GM12878 (cell line): ENCODE measurements around the gene NFE2L2. TPM values are rescaled to one million over a fixed set of nuclear protein-coding genes. Genes with fewer than 3 reads are reported as not detected.

ENCODE experiments used
- BHLHE40 ChIP-seq, 2 experiments: fragments of 450-650 bp in 1 of 2; IDR thresholded peaks; 2 replicates each; pipeline ENCODE4 v1.6.1; 2011 to 2017; ENCODE audit warnings: low read depth in 2 of 2, borderline replicate concordance in 1 of 2, improper control_type of control experiment in 1 of 2, low read length in 1 of 2, mild to moderate bottlenecking in 1 of 2
- ESRRA ChIP-seq: IDR thresholded peaks from 2 replicates; pipeline ENCODE4 v1.6.1; 2012; ENCODE audit warnings: mild to moderate bottlenecking, low read length, improper control_type of control experiment
- FOXK2 ChIP-seq: fragments of 450-650 bp; IDR thresholded peaks from 2 replicates; pipeline ENCODE4 v1.6.1; 2017; ENCODE audit warnings: mild to moderate bottlenecking, moderate library complexity
- IKZF1 ChIP-seq: fragments of 450-650 bp; conservative IDR thresholded peaks from 2 replicates; pipeline ENCODE4 v1.6.1; 2017; ENCODE audit warnings: antibody characterized with exemption, mild to moderate bottlenecking
- NRF1 ChIP-seq: conservative IDR thresholded peaks from 2 replicates; pipeline ENCODE4 v1.6.1; 2011; ENCODE audit warnings: mild to moderate bottlenecking, low read depth, low read length, improper control_type of control experiment
- RAD51 ChIP-seq: fragments of 450-650 bp; IDR thresholded peaks from 2 replicates; pipeline ENCODE4 v1.6.1; 2016; ENCODE audit warnings: moderate library complexity, mild to moderate bottlenecking, inconsistent platforms
- RB1 ChIP-seq: fragments of 450-650 bp; formaldehyde crosslinking; IDR thresholded peaks from 2 replicates; pipeline ENCODE4 v1.6.1; 2017; ENCODE audit warnings: mild to moderate bottlenecking, borderline replicate concordance
- SIN3A ChIP-seq: IDR thresholded peaks from 2 replicates; pipeline ENCODE4 v1.6.1; 2012; ENCODE audit warnings: low read depth, low read length, improper control_type of control experiment
- SMARCA5 ChIP-seq: fragments of 450-650 bp; IDR thresholded peaks from 2 replicates; pipeline ENCODE4 v1.6.1; 2017; ENCODE audit warnings: mild to moderate bottlenecking
- SRF ChIP-seq, 2 experiments: IDR thresholded peaks; 2 replicates each; pipeline ENCODE4 v1.6.1; 2011; ENCODE audit warnings: low read depth in 2 of 2, low read length in 2 of 2, mild to moderate bottlenecking in 1 of 2, moderate library complexity in 1 of 2
- TAF1 ChIP-seq: IDR thresholded peaks from 2 replicates; pipeline ENCODE4 v1.6.1; 2011; ENCODE audit warnings: mild to moderate bottlenecking, low read depth, low read length, borderline replicate concordance
- TCF7 ChIP-seq: IDR thresholded peaks from 2 replicates; pipeline ENCODE4 v1.6.1; 2014; ENCODE audit warnings: antibody characterized with exemption, borderline replicate concordance
- WRNIP1 ChIP-seq: IDR thresholded peaks from 2 replicates; pipeline ENCODE4 v1.6.1; 2011; ENCODE audit warnings: low read depth, low read length, improper control_type of control experiment, borderline replicate concordance
- polyA plus RNA-seq, 11 experiments: library from polyadenylated mRNA; depleted of rRNA in 4 of 11; unstranded in 6 of 11; stranded (reverse) in 5 of 11; fragments of >200 nt; fragmentation: Nextera tagmentation in 4 of 11; fragmentation: Illumina TruSeq in 1 of 11; extraction: Ambion mirVana in 4 of 11; extraction: Trizol in 1 of 11; gene quantifications; 1 replicate in 1 of 11; 2 replicates in 10 of 11; pipeline versions ENCODE4 v1.2.1 to v1.2.3, GENCODE V29; 2011 to 2016; ENCODE audit warnings: inconsistent platforms in 2 of 11, missing spikeins in 2 of 11, low read depth in 1 of 11
- total RNA-seq, 4 experiments: library from RNA; depleted of rRNA in 3 of 4; stranded (reverse); fragments of >200 nt in 3 of 4; fragmentation: Illumina TruSeq in 1 of 4; extraction: Trizol in 1 of 4; gene quantifications; 2 replicates each; pipeline versions ENCODE4 v1.2.1 to v1.2.3, GENCODE V29; 2013 to 2021
- TF ChIP-seq, protein P1 (sequence below): fragments of 450-650 bp; IDR thresholded peaks from 2 replicates; pipeline ENCODE4 v1.6.1; 2018; ENCODE audit warnings: mild to moderate bottlenecking, low read depth, moderate library complexity; ENCODE audit not compliant: partially characterized antibody
- TF ChIP-seq, protein P2 (sequence below): IDR thresholded peaks from 2 replicates; pipeline ENCODE4 v1.6.1; 2012; ENCODE audit warnings: improper control_type of control experiment, low read depth, low read length; ENCODE audit not compliant: insufficient replicate concordance
- TF ChIP-seq, protein P3 (sequence below): fragments of 450-650 bp; IDR thresholded peaks from 2 replicates; pipeline ENCODE4 v1.6.1; 2018; ENCODE audit warnings: borderline replicate concordance, mild to moderate bottlenecking; ENCODE audit not compliant: partially characterized antibody
- TF ChIP-seq, protein P4 (sequence below): fragments of 450-650 bp; IDR thresholded peaks from 2 replicates; pipeline ENCODE4 v1.6.1; 2016; ENCODE audit warnings: mild to moderate bottlenecking

Gene NFE2L2
- total and polyA plus RNA-seq, 10 of the 15 experiments (the other 5 are each of a cell fraction or from before 2014, with no cell fraction given): 18.4 to 69.8 (median 37.1) TPM

DNA sequence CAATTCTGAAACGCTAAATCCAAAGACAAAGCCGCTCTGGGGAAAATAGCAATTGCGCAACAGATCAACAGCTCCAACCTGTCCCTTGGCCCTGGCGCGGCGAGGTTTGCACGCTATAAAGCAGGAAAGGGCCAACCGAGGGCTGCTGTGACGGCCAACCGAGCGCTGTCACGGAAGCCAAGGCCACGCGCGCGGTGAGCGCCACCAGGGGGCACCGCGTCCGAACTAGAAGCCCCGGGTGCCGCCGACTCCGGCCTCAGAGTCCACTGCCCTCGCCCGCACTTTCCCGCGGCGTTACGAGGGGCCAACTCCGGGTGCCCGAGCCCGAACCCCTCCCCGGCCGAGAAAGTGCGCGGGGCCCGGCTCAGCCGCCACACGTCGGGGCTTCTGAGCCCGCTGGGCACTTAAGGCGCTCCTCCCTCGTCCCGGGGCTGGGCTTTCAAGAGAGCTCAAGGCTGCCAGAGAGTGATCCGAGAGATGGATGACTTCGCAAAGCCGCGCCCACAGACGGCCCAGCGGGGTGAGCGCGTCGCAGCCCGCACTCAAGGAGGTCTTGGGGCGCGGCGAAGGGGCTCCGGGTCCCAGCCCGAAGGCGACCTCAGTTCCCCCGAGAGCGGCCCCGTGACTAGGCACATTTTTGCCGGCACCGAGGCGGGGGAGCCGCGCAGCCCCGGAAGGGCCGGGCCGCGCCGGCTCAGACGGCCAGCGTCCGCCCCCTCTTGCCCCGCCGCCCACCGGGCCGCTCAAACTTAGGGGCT is 897 bp downstream of the NFE2L2 start (continued):
- TF ChIP-seq, protein P1, sequence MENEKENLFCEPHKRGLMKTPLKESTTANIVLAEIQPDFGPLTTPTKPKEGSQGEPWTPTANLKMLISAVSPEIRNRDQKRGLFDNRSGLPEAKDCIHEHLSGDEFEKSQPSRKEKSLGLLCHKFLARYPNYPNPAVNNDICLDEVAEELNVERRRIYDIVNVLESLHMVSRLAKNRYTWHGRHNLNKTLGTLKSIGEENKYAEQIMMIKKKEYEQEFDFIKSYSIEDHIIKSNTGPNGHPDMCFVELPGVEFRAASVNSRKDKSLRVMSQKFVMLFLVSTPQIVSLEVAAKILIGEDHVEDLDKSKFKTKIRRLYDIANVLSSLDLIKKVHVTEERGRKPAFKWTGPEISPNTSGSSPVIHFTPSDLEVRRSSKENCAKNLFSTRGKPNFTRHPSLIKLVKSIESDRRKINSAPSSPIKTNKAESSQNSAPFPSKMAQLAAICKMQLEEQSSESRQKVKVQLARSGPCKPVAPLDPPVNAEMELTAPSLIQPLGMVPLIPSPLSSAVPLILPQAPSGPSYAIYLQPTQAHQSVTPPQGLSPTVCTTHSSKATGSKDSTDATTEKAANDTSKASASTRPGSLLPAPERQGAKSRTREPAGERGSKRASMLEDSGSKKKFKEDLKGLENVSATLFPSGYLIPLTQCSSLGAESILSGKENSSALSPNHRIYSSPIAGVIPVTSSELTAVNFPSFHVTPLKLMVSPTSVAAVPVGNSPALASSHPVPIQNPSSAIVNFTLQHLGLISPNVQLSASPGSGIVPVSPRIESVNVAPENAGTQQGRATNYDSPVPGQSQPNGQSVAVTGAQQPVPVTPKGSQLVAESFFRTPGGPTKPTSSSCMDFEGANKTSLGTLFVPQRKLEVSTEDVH: peak; percentile 23
- TF ChIP-seq, protein P2, sequence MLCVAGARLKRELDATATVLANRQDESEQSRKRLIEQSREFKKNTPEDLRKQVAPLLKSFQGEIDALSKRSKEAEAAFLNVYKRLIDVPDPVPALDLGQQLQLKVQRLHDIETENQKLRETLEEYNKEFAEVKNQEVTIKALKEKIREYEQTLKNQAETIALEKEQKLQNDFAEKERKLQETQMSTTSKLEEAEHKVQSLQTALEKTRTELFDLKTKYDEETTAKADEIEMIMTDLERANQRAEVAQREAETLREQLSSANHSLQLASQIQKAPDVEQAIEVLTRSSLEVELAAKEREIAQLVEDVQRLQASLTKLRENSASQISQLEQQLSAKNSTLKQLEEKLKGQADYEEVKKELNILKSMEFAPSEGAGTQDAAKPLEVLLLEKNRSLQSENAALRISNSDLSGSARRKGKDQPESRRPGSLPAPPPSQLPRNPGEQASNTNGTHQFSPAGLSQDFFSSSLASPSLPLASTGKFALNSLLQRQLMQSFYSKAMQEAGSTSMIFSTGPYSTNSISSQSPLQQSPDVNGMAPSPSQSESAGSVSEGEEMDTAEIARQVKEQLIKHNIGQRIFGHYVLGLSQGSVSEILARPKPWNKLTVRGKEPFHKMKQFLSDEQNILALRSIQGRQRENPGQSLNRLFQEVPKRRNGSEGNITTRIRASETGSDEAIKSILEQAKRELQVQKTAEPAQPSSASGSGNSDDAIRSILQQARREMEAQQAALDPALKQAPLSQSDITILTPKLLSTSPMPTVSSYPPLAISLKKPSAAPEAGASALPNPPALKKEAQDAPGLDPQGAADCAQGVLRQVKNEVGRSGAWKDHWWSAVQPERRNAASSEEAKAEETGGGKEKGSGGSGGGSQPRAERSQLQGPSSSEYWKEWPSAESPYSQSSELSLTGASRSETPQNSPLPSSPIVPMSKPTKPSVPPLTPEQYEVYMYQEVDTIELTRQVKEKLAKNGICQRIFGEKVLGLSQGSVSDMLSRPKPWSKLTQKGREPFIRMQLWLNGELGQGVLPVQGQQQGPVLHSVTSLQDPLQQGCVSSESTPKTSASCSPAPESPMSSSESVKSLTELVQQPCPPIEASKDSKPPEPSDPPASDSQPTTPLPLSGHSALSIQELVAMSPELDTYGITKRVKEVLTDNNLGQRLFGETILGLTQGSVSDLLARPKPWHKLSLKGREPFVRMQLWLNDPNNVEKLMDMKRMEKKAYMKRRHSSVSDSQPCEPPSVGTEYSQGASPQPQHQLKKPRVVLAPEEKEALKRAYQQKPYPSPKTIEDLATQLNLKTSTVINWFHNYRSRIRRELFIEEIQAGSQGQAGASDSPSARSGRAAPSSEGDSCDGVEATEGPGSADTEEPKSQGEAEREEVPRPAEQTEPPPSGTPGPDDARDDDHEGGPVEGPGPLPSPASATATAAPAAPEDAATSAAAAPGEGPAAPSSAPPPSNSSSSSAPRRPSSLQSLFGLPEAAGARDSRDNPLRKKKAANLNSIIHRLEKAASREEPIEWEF: no peak
- TF ChIP-seq SMARCA5: peak; percentile 99
- no peak for TF ChIP-seq NRF1
- no peak for TF ChIP-seq WRNIP1
- TF ChIP-seq, protein P3, sequence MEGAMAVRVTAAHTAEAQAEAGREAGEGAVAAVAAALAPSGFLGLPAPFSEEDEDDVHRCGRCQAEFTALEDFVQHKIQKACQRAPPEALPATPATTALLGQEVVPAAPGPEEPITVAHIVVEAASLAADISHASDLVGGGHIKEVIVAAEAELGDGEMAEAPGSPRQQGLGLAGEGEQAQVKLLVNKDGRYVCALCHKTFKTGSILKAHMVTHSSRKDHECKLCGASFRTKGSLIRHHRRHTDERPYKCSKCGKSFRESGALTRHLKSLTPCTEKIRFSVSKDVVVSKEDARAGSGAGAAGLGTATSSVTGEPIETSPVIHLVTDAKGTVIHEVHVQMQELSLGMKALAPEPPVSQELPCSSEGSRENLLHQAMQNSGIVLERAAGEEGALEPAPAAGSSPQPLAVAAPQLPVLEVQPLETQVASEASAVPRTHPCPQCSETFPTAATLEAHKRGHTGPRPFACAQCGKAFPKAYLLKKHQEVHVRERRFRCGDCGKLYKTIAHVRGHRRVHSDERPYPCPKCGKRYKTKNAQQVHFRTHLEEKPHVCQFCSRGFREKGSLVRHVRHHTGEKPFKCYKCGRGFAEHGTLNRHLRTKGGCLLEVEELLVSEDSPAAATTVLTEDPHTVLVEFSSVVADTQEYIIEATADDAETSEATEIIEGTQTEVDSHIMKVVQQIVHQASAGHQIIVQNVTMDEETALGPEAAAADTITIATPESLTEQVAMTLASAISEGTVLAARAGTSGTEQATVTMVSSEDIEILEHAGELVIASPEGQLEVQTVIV: peak; percentile 54
- peak; percentile 93 for TF ChIP-seq IKZF1
- no peak for TF ChIP-seq RAD51
- peak; percentile 47 for TF ChIP-seq TAF1
- peak; percentile 95 for TF ChIP-seq SIN3A
- 0 out of 4 replicates have a peak, but pooled peaks of 1 of the 2 experiments have one; percentile 31 for TF ChIP-seq SRF (IDR thresholded peaks at IDR 0.05; ENCODE audit: low read depth in 2 of 2, low read length in 2 of 2)
- TF ChIP-seq ESRRA: 0 out of 2 replicates have a peak, but pooled peaks have one; percentile 16
- TF ChIP-seq TCF7: no peak
- TF ChIP-seq FOXK2: peak; percentile 42; the same call in 1 of the 2 replicates
- TF ChIP-seq BHLHE40 (IDR thresholded peaks at IDR 0.05; ENCODE audit: borderline replicate concordance in 1 of 2, low read depth in 2 of 2, low read length in 1 of 2): peak; percentile 70 to 77; a peak in 3 of 4 replicates
- TF ChIP-seq RB1: peak; percentile 93; the same call in 1 of the 2 replicates
- TF ChIP-seq, protein P4, sequence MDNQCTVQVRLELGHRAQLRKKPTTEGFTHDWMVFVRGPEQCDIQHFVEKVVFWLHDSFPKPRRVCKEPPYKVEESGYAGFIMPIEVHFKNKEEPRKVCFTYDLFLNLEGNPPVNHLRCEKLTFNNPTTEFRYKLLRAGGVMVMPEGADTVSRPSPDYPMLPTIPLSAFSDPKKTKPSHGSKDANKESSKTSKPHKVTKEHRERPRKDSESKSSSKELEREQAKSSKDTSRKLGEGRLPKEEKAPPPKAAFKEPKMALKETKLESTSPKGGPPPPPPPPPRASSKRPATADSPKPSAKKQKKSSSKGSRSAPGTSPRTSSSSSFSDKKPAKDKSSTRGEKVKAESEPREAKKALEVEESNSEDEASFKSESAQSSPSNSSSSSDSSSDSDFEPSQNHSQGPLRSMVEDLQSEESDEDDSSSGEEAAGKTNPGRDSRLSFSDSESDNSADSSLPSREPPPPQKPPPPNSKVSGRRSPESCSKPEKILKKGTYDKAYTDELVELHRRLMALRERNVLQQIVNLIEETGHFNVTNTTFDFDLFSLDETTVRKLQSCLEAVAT: peak; percentile 91
